GM12892 (cell line): ENCODE data around the gene CDKAL1.

Source experiments
- POLR2A ChIP-seq: IDR thresholded peaks from 2 replicates; pipeline ENCODE4 v1.6.1; 2011; ENCODE audit warnings: low read depth, low read length, control low read depth
- POLR2AphosphoS5 ChIP-seq: IDR thresholded peaks from 2 replicates; pipeline ENCODE4 v1.6.1; 2011; ENCODE audit warnings: low read depth, low read length, control low read depth

DNA sequence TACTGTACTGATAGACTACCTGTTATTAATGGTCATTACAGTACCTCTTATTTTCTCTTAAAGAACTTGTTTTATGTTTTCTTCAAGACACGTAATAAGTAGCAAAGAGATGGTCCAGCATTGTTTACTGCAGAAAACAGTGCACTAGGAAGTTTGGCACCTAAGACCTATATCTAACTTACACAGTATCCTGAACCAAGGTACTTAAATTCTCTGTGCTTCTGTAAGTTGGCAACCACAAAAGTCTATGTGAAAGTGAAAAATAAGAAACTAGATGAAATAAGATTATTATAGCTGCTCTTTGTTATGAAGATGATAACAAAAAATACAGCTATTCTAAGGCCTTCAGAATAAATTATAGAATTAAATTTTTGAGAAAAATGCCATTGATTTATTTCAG lies 647.6 kb downstream of the CDKAL1 start:
- TF ChIP-seq POLR2AphosphoS5 = no peak
- TF ChIP-seq POLR2A = no peak
